SK-N-SH treated with all-trans-retinoic acid at 6 μM for 48 hours (cell line): ENCODE data around the gene KRT81.

Experiments used
- BACH2 ChIP-seq: fragments of 250-450 bp; sonication (Bioruptor Pico); IDR thresholded peaks from 2 replicates; pipeline ENCODE4 v1.9.0; 2021; ENCODE audit warnings: mild to moderate bottlenecking, borderline replicate concordance
- TCF4 ChIP-seq: fragments of 250-450 bp; sonication (Bioruptor Pico); IDR thresholded peaks from 2 replicates; pipeline ENCODE4 v1.8.0; 2021; ENCODE audit warnings: mild to moderate bottlenecking, moderate library complexity, borderline replicate concordance
- TSHZ2 ChIP-seq: fragments of 250-450 bp; sonication (Bioruptor Pico); IDR thresholded peaks from 2 replicates; pipeline ENCODE4 v1.5.0; 2020; ENCODE audit warnings: mild to moderate bottlenecking, moderate library complexity
- ZFP3 ChIP-seq: fragments of 250-450 bp; sonication (Bioruptor Pico); IDR thresholded peaks from 2 replicates; pipeline ENCODE4 v1.5.0; 2020; ENCODE audit warnings: mild to moderate bottlenecking, moderate library complexity

GRCh38 chr12:52319097-52319496 is 27.8 kb upstream of the KRT81 start:
- no peak for TF ChIP-seq BACH2
- no peak for TF ChIP-seq ZFP3 (CRISPR knock-in tag)
- no peak for TF ChIP-seq TSHZ2 (CRISPR knock-in tag)
- no peak for TF ChIP-seq TCF4 (CRISPR knock-in tag)
